Activated CD8-positive, alpha-beta T cell treated with anti-CD3 and anti-CD28 coated beads for 36 hours (primary cell): ENCODE results near the gene ATG9B. TPM values are rescaled to one million over a fixed set of nuclear protein-coding genes. Genes with fewer than 3 reads are reported as not detected.

ENCODE experiments used
- ATAC-seq: fragments of 200-7000 bp; cut with Tn5 transposase; one replicate; pipeline ENCODE4 v1.10.0; 2021; ENCODE audit warnings: mild to moderate bottlenecking, moderate library complexity
- CTCF ChIA-PET: fragments of 350-600 bp; sonication (Branson Sonifier 250); formaldehyde crosslinking; loops from one replicate; lab custom pipeline; 2021; ENCODE audit warnings: antibody characterized with exemption; lab: Charles Lee
- POLR2A ChIA-PET: fragments of 350-600 bp; sonication (Branson Sonifier 250); formaldehyde crosslinking; loops from one replicate; lab custom pipeline; 2021; ENCODE audit warnings: antibody characterized with exemption; lab: Charles Lee
- DNase-seq: peaks from one replicate; pipeline ENCODE4 v3.0.0-alpha.2; 2020
- H3K27ac Mint-ChIP-seq: one replicate; pipeline ENCODE4 v1.8.0; 2021; ENCODE audit warnings: mild to moderate bottlenecking, mixed read lengths
- H3K27me3 Mint-ChIP-seq: one replicate; pipeline ENCODE4 v1.8.0; 2021; ENCODE audit warnings: mixed read lengths
- H3K36me3 Mint-ChIP-seq: one replicate; pipeline ENCODE4 v1.8.0; 2021; ENCODE audit warnings: low read depth, mixed read lengths
- H3K4me1 Mint-ChIP-seq: one replicate; pipeline ENCODE4 v1.8.0; 2021; ENCODE audit warnings: low read depth, mixed read lengths
- H3K4me3 Mint-ChIP-seq: one replicate; pipeline ENCODE4 v1.8.0; 2021; ENCODE audit warnings: mild to moderate bottlenecking, moderate library complexity, mixed read lengths
- H3K9me3 Mint-ChIP-seq: one replicate; pipeline ENCODE4 v1.8.0; 2021; ENCODE audit warnings: mixed read lengths
- CTCF ChIP-seq: fragments of 200-600 bp; IDR thresholded peaks from one replicate; pipeline ENCODE4 v1.8.0; 2022; ENCODE audit warnings: antibody characterized with exemption, mild to moderate bottlenecking
- intact Hi-C: fragments of 100-400 bp; cut with micrococcal nuclease; formaldehyde crosslinking; loops from one replicate; pipeline ENCODE4 v1.10.0; 2022
- total RNA-seq, 2 experiments: library from RNA; stranded (reverse); gene quantifications; one replicate each; pipeline ENCODE4 v1.2.3, GENCODE V29; 2021

ATG9B gene
- total RNA-seq, 2 experiments from 2014 or later = 12.6 to 14.0 TPM

- TF ChIP-seq CTCF = no peak
- H3K4me3 Mint-ChIP-seq = no peak overlapping the region
- CTCF ChIA-PET = interaction anchor here (8.4 kb wide), 1 partner anchor 18 kb away, joined by 73 read pairs; no protein-coding TSS in a partner anchor
Observed at GRCh38 chr7:151033864-151034249, 9.6 kb upstream of the ATG9B start.

GRCh38 chr7:151032936-151033863 lies 8.9 kb upstream of the ATG9B start:
- ChIA-PET POLR2A (no interaction called here), CTCF (interaction anchor here (2.3 to 8.4 kb wide), 2 partner anchors 17 to 77 kb away, joined by 8 to 73 read pairs; no protein-coding TSS in a partner anchor)
- intact Hi-C loops = no loop called here
- DNase-seq (no peak), ATAC-seq (no peak)
- Mint-ChIP-seq H3K27me3 (no peaks in the 10 kb centered on the region), H3K4me3 (no peak overlapping the region), H3K9me3 (no peaks in the 10 kb centered on the region), H3K27ac (no peak overlapping the region), H3K4me1 (peaks cover 10% of the 10 kb centered on the region), H3K36me3 (peaks cover 11% of the 10 kb centered on the region)
- TF ChIP-seq CTCF = no peak

More at GRCh38 chr7:151033864-151034249, 9.6 kb upstream of the ATG9B start:
- Mint-ChIP-seq H3K27me3 (no peaks in the 10 kb centered on the region), H3K4me1 (peaks cover 12% of the 10 kb centered on the region), H3K36me3 (peaks cover 10% of the 10 kb centered on the region), H3K27ac (no peak overlapping the region), H3K9me3 (no peaks in the 10 kb centered on the region)
- intact Hi-C loops = no loop called here
- POLR2A ChIA-PET = interaction anchor here (1.0 kb wide), 1 partner anchor 12 kb away, joined by 3 read pairs; no protein-coding TSS in a partner anchor
- ATAC-seq (no peak), DNase-seq (no peak)

- intact Hi-C loops = no loop called here
- Mint-ChIP-seq H3K27ac (no peak overlapping the region), H3K27me3 (no peaks in the 10 kb centered on the region), H3K9me3 (no peaks in the 10 kb centered on the region), H3K4me1 (peaks cover 17% of the 10 kb centered on the region), H3K36me3 (peaks cover 9% of the 10 kb centered on the region), H3K4me3 (no peak overlapping the region)
- no peak for DNase-seq
- ChIA-PET POLR2A (interaction anchor here (0.6 kb wide), 1 partner anchor 34 kb away, joined by 3 read pairs; no protein-coding TSS in a partner anchor), CTCF (interaction anchor here (2.3 to 8.4 kb wide), 2 partner anchors 15 to 80 kb away, joined by 8 to 73 read pairs; no protein-coding TSS in a partner anchor)
- no peak for TF ChIP-seq CTCF
- no peak for ATAC-seq
Observed at GRCh38 chr7:151031011-151031410, 6.7 kb upstream of the ATG9B start.

GRCh38 chr7:151028948-151029501 lies 4.7 kb upstream of the ATG9B start:
- Mint-ChIP-seq H3K9me3 (no peaks in the 10 kb centered on the region), H3K36me3 (peaks cover 4% of the 10 kb centered on the region), H3K4me1 (peaks cover 17% of the 10 kb centered on the region), H3K4me3 (peak overlapping the region; percentile 88), H3K27me3 (no peaks in the 10 kb centered on the region), H3K27ac (peak overlapping the region; percentile 95)
- no peak for DNase-seq
- ChIA-PET POLR2A (interaction anchor here (1.2 to 1.9 kb wide), 4 partner anchors 10 to 18 kb away, joined by 4 to 20 read pairs (median 8); no protein-coding TSS in a partner anchor), CTCF (interaction anchor here (0.9 to 8.4 kb wide), 7 partner anchors 13 to 88 kb away, joined by 3 to 73 read pairs (median 6); partner anchors contain the start of gene SLC4A2)
- no peak for ATAC-seq
- intact Hi-C loops = loop anchor here (2.0 kb wide), 1 partner anchor 30 kb away; the partner anchor contains the start of gene SLC4A2
- peak; percentile 18 for TF ChIP-seq CTCF
